Activated T-helper 17 cell treated with anti-CD3 and anti-CD28 coated beads, Interleukin-2, amount 50 U/mL, for 72 hours (primary cell): ENCODE results near the gene NUDT9. TPM values are rescaled to one million over a fixed set of nuclear protein-coding genes. Genes with fewer than 3 reads are reported as not detected.
"Not testable (repeated sequence)": the region's sequence is repeated elsewhere in the genome, so short reads cannot be mapped to it uniquely, and the experiment has no call there.

Experiments used
- ATAC-seq: fragments of 150-1000 bp; cut with Tn5 transposase; replicated peaks from 2 replicates; pipeline ENCODE4 v1.10.0; 2021; ENCODE audit warnings: mild to moderate bottlenecking, moderate library complexity
- H3K27ac Mint-ChIP-seq: one replicate; pipeline ENCODE4 v1.8.0; 2022; ENCODE audit warnings: mixed read lengths
- H3K27me3 Mint-ChIP-seq: one replicate; pipeline ENCODE4 v1.8.0; 2022; ENCODE audit warnings: mixed read lengths
- H3K36me3 Mint-ChIP-seq: one replicate; pipeline ENCODE4 v1.8.0; 2022; ENCODE audit warnings: low read depth, mild to moderate bottlenecking, mixed read lengths
- H3K4me1 Mint-ChIP-seq: one replicate; pipeline ENCODE4 v1.8.0; 2022; ENCODE audit warnings: mixed read lengths
- H3K4me3 Mint-ChIP-seq: one replicate; pipeline ENCODE4 v1.8.0; 2022; ENCODE audit warnings: mild to moderate bottlenecking, mixed read lengths
- H3K9me3 Mint-ChIP-seq: one replicate; pipeline ENCODE4 v1.8.0; 2022; ENCODE audit warnings: mixed read lengths
- total RNA-seq, 2 donors: library from RNA; stranded (reverse); gene quantifications; one replicate each; pipeline ENCODE4 v1.2.3, GENCODE V29; 2022

The NUDT9 gene
- total RNA-seq: 1 to 10 TPM; 4.4 to 9.8 TPM

GRCh38 chr4:87422104-87423052 lies at the start of gene NUDT9:
Gene NUDT9, plus strand, starts transcription at chr4:87422573. Its CDS starts 333 bp downstream, at chr4:87422906.
- Mint-ChIP-seq H3K36me3 (peaks cover 6% of the 10 kb centered on the region), H3K27ac (peak within 1 kb of the TSS; percentile 98), H3K4me1 (peaks cover 7% of the 10 kb centered on the region), H3K4me3 (peak within 1 kb of the TSS; percentile 99), H3K27me3 (no peaks in the 10 kb centered on the region), H3K9me3 (no peaks in the 10 kb centered on the region)
- peak; percentile 84 for ATAC-seq

- no peak overlapping the region for H3K27ac Mint-ChIP-seq
- peaks cover 41% of the 10 kb centered on the region for H3K36me3 Mint-ChIP-seq
- no peaks in the 10 kb centered on the region for H3K27me3 Mint-ChIP-seq
- no peaks in the 10 kb centered on the region for H3K4me1 Mint-ChIP-seq
- ATAC-seq: no peak
- H3K9me3 Mint-ChIP-seq: no peaks in the 10 kb centered on the region
- H3K4me3 Mint-ChIP-seq: no peak overlapping the region
Observed at GRCh38 chr4:87375719-87376291, 46.6 kb upstream of the NUDT9 start.

GRCh38 chr4:87377816-87378215 lies 44.6 kb upstream of the NUDT9 start:
- Mint-ChIP-seq H3K9me3 (no peaks in the 10 kb centered on the region), H3K27ac (no peak overlapping the region), H3K36me3 (peaks cover 42% of the 10 kb centered on the region), H3K27me3 (no peaks in the 10 kb centered on the region), H3K4me1 (peaks cover 2% of the 10 kb centered on the region), H3K4me3 (no peak overlapping the region)
- no peak for ATAC-seq

- H3K27me3 Mint-ChIP-seq: no peaks in the 10 kb centered on the region
- ATAC-seq: no peak
- no peak overlapping the region for H3K27ac Mint-ChIP-seq
- H3K9me3 Mint-ChIP-seq: no peaks in the 10 kb centered on the region
- H3K4me1 Mint-ChIP-seq: peaks cover 14% of the 10 kb centered on the region
- no peak overlapping the region for H3K4me3 Mint-ChIP-seq
- H3K36me3 Mint-ChIP-seq: peaks cover 37% of the 10 kb centered on the region
Observed at GRCh38 chr4:87382116-87382515, 40.3 kb upstream of the NUDT9 start.

- H3K4me1 Mint-ChIP-seq: peaks cover 18% of the 10 kb centered on the region
- peak overlapping the region; percentile 20 for H3K27ac Mint-ChIP-seq
- H3K36me3 Mint-ChIP-seq: peaks cover 37% of the 10 kb centered on the region
Observed at GRCh38 chr4:87382931-87383330, 39.4 kb upstream of the NUDT9 start.

GRCh38 chr4:87384466-87385132 lies 37.8 kb upstream of the NUDT9 start:
- H3K9me3 Mint-ChIP-seq, H3K27me3 Mint-ChIP-seq, ATAC-seq, H3K27ac Mint-ChIP-seq, H3K4me3 Mint-ChIP-seq: not testable (repeated sequence)
- peaks cover 30% of the 10 kb centered on the region for H3K4me1 Mint-ChIP-seq
- H3K36me3 Mint-ChIP-seq: peaks cover 37% of the 10 kb centered on the region

More at GRCh38 chr4:87382931-87383330, 39.4 kb upstream of the NUDT9 start:
- H3K27me3 Mint-ChIP-seq: no peaks in the 10 kb centered on the region
- no peaks in the 10 kb centered on the region for H3K9me3 Mint-ChIP-seq
- ATAC-seq: no peak
- no peak overlapping the region for H3K4me3 Mint-ChIP-seq

GRCh38 chr4:87387237-87387636 lies 35.1 kb upstream of the NUDT9 start:
- Mint-ChIP-seq H3K4me3 (no peak overlapping the region), H3K9me3 (no peaks in the 10 kb centered on the region), H3K27ac (no peak overlapping the region), H3K36me3 (peaks cover 16% of the 10 kb centered on the region), H3K27me3 (no peaks in the 10 kb centered on the region), H3K4me1 (peaks cover 31% of the 10 kb centered on the region)
- no peak for ATAC-seq

GRCh38 chr4:87388901-87389300 lies 33.5 kb upstream of the NUDT9 start:
- ATAC-seq: no peak
- Mint-ChIP-seq H3K36me3 (peaks cover 2% of the 10 kb centered on the region), H3K4me3 (peak overlapping the region; percentile 96), H3K27me3 (no peaks in the 10 kb centered on the region), H3K9me3 (no peaks in the 10 kb centered on the region), H3K27ac (peak overlapping the region; percentile 11), H3K4me1 (peaks cover 24% of the 10 kb centered on the region)

GRCh38 chr4:87390055-87390454 lies 32.3 kb upstream of the NUDT9 start:
- not testable (repeated sequence) for H3K9me3 Mint-ChIP-seq, H3K36me3 Mint-ChIP-seq, H3K27me3 Mint-ChIP-seq, ATAC-seq
- H3K4me3 Mint-ChIP-seq: peak overlapping the region; percentile 96
- H3K27ac Mint-ChIP-seq: peak overlapping the region; percentile 93
- peaks cover 24% of the 10 kb centered on the region for H3K4me1 Mint-ChIP-seq

GRCh38 chr4:87390551-87390890 lies 31.9 kb upstream of the NUDT9 start:
- Mint-ChIP-seq H3K27me3 (no peaks in the 10 kb centered on the region), H3K27ac (peak overlapping the region; percentile 93), H3K9me3 (no peaks in the 10 kb centered on the region), H3K4me1 (peaks cover 24% of the 10 kb centered on the region), H3K4me3 (peak overlapping the region; percentile 96), H3K36me3 (no peaks in the 10 kb centered on the region)
- no peak for ATAC-seq

GRCh38 chr4:87390891-87391575 lies 31.3 kb upstream of the NUDT9 start, which contains the start of gene HSD17B11:
Gene HSD17B11, minus strand, starts transcription at chr4:87391188. Its CDS starts 118 bp downstream, at chr4:87391070.
- peak; percentile 99 for ATAC-seq
- peaks cover 24% of the 10 kb centered on the region for H3K4me1 Mint-ChIP-seq
- no peaks in the 10 kb centered on the region for H3K27me3 Mint-ChIP-seq

GRCh38 chr4:87391576-87392054 lies 30.8 kb upstream of the NUDT9 start:
- no peaks in the 10 kb centered on the region for H3K9me3 Mint-ChIP-seq
- ATAC-seq: peak; percentile 37
- H3K27ac Mint-ChIP-seq: peak overlapping the region; percentile 93

More at GRCh38 chr4:87390891-87391575, 31.3 kb upstream of the NUDT9 start, which contains the start of gene HSD17B11:
- Mint-ChIP-seq H3K4me3 (peak within 1 kb of the TSS; percentile 96), H3K9me3 (no peaks in the 10 kb centered on the region), H3K36me3 (no peaks in the 10 kb centered on the region), H3K27ac (peak within 1 kb of the TSS; percentile 93)

GRCh38 chr4:87392183-87392582 lies 30.2 kb upstream of the NUDT9 start:
- Mint-ChIP-seq H3K27me3 (no peaks in the 10 kb centered on the region), H3K4me1 (peaks cover 17% of the 10 kb centered on the region), H3K9me3 (no peaks in the 10 kb centered on the region), H3K4me3 (peak overlapping the region; percentile 96), H3K36me3 (no peaks in the 10 kb centered on the region), H3K27ac (no peak overlapping the region)
- no peak for ATAC-seq

More at GRCh38 chr4:87391576-87392054, 30.8 kb upstream of the NUDT9 start:
- H3K36me3 Mint-ChIP-seq: no peaks in the 10 kb centered on the region
- H3K4me1 Mint-ChIP-seq: peaks cover 22% of the 10 kb centered on the region
- H3K27me3 Mint-ChIP-seq: no peaks in the 10 kb centered on the region
- peak overlapping the region; percentile 96 for H3K4me3 Mint-ChIP-seq

GRCh38 chr4:87395073-87395472 lies 27.3 kb upstream of the NUDT9 start:
- ATAC-seq, H3K36me3 Mint-ChIP-seq, H3K27ac Mint-ChIP-seq, H3K27me3 Mint-ChIP-seq, H3K4me1 Mint-ChIP-seq, H3K4me3 Mint-ChIP-seq, H3K9me3 Mint-ChIP-seq: not testable (repeated sequence)
